GM12801 (cell line): ENCODE data around the gene PRKAG2.

ENCODE experiments used
- CTCF ChIP-seq: IDR thresholded peaks from one replicate; pipeline ENCODE4 v1.5.1; 2011; ENCODE audit warnings: control low read depth; ENCODE audit not compliant: insufficient read length; ENCODE audit errors: extremely low read depth

The PRKAG2 gene

DNA sequence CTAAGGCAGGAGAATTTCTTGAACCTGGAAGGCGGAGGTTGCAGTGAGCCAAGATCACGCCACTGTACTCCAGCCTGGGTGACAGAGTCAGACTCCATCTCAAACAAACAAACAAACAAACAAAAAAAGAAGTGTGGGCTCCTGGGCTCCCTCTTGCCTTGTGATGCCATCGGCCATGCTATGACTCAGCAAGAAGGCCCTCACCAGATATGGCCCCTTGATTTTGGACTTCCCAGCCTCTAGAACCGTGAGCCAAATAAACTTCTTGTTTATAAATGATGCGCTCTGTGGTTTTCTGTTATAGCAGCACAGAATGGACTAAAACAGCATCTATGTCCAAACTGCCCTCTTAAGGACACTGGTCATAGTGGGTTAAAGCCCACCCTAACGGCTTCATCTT is 327.3 kb downstream of the PRKAG2 start:
- no peak for TF ChIP-seq CTCF

- TF ChIP-seq CTCF = no peak
Observed at GRCh38 chr7:151549083-151549482, 327.8 kb downstream of the PRKAG2 start.

DNA sequence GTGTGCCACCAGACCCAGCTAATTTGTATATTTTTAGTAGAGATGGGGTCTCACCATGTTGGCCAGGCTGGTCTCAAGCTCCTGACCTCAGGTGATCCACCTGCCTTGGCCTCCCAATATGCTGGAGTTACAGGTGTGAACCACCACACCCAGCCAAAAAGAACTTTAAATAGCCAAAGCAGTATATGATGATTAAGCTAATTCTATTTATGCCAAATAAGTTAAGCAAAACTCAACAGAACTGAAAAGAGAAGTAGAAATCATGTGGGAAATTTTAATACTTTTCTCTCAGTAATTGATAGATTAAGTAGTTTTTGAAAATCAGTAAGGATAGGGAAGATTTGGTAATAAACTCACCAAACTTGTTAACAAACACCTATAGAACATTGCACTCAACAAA is 332.7 kb downstream of the PRKAG2 start:
- no peak for TF ChIP-seq CTCF

GRCh38 chr7:151542606-151543130 is 334.2 kb downstream of the PRKAG2 start:
- TF ChIP-seq CTCF = no peak

GRCh38 chr7:151541709-151542499 is 335.0 kb downstream of the PRKAG2 start:
- TF ChIP-seq CTCF = no peak

DNA sequence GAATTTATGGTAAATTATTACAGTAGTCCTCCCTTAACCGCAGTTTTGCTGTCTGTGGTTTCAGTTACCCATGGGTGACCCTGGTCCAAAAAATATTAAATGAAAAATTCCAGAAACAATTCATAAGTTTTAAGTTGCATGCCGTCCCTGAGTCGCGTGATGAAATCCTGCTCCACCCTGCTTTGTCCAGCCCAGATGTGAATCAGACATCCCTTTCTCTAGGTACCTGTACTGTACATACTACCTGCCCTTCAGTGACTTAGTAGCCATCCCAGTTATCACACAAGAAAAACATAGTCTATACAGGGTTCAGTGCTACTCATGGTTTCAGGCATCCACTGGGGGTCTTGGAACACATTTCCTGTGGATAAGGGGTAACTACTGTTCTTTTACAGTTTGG is 336.8 kb downstream of the PRKAG2 start:
- no peak for TF ChIP-seq CTCF

- no peak for TF ChIP-seq CTCF
Observed at GRCh38 chr7:151539088-151539671, 337.7 kb downstream of the PRKAG2 start.
